ENCODE measurements around the gene TMC1. TPM values are rescaled to one million over a fixed set of nuclear protein-coding genes. Genes with fewer than 3 reads are reported as not detected.

The TMC1 gene
- total RNA-seq, 4 donors from 2014 or later: 0.32 TPM; not detected in 3

DNA sequence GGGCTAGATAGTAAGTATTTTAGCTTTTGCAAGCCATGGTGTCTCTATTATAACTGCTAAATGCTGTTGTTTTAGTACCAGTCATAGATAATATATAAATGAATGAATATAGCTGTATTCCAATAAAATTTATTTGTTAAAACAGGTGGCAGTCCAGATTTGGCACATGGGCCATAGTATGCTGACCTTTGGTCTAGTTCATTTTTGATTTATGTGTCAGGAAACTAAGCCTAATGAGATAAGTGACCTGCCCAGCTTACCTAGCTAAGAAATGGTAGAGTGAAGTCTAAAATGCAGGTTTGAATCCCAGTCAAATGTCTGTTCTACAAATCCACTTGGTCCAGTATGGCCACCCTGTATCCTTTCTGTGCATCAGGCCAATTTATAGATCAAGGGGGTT, 292.1 kb downstream of the TMC1 start:
- no peaks in the 10 kb centered on the region for H3K27me3 ChIP-seq
- DNase-seq: no peak
- in situ Hi-C loops (cut with MboI; ENCODE audit: low pct_ligation_motif_present in 1 of 4, low pct_unique_long_range_greater_than_20kb in 1 of 4, low sequenced_read_pairs in 3 of 4): loop anchor here in 2 of 4 donors (25.0 kb wide), 3 partner anchors 201 to 776 kb away; no protein-coding TSS in a partner anchor
- H3K27ac ChIP-seq: no peak overlapping the region
- H3K4me1 ChIP-seq: peaks cover 0 to 14% (median 2%) of the 10 kb centered on the region in 4 donors
- intact Hi-C loops (cut with DNase I; ENCODE audit: low total_unique reads): no loop called here
- no peaks in the 10 kb centered on the region for H3K9me3 ChIP-seq
- H3K4me3 ChIP-seq: no peak overlapping the region
- TF ChIP-seq POLR2A (IDR thresholded peaks at IDR 0.05) (no peak), POLR2AphosphoS5 (IDR thresholded peaks at IDR 0.05) (no peak), EP300 (IDR thresholded peaks at IDR 0.05; ENCODE audit: low read depth) (no peak)
- TF ChIP-seq, protein P1, sequence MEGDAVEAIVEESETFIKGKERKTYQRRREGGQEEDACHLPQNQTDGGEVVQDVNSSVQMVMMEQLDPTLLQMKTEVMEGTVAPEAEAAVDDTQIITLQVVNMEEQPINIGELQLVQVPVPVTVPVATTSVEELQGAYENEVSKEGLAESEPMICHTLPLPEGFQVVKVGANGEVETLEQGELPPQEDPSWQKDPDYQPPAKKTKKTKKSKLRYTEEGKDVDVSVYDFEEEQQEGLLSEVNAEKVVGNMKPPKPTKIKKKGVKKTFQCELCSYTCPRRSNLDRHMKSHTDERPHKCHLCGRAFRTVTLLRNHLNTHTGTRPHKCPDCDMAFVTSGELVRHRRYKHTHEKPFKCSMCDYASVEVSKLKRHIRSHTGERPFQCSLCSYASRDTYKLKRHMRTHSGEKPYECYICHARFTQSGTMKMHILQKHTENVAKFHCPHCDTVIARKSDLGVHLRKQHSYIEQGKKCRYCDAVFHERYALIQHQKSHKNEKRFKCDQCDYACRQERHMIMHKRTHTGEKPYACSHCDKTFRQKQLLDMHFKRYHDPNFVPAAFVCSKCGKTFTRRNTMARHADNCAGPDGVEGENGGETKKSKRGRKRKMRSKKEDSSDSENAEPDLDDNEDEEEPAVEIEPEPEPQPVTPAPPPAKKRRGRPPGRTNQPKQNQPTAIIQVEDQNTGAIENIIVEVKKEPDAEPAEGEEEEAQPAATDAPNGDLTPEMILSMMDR (IDR thresholded peaks at IDR 0.05): no peak
- H3K36me3 ChIP-seq: no peaks in the 10 kb centered on the region

DNA sequence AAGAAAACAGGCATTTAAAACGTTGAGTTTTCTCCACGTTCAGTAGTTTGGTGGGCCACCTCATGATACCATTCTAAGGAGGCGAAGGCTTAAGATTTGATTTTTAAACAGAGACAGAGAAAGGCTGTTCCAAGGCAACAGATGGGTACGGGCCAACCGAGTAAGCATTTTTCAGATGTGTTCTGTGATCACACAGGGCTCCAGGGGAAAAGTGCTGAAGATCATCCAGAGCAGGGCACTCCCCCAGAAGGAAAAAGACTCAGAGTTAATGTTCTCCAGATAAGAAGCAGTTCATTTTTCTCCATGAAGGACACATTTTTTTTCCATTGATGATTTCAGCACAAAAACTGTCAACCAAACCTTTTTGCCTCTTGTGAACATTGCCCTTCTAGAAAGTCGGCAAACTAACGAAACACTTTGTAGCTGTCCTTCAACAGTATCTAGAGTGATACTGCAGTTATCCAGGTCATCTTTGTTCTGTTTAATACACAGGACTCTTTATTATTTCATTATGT, 292.7 kb downstream of the TMC1 start:
- H3K36me3 ChIP-seq: no peaks in the 10 kb centered on the region
- H3K27ac ChIP-seq: no peak overlapping the region
- intact Hi-C loops (cut with DNase I; ENCODE audit: low total_unique reads): no loop called here
- WGBS, 2 donors (ENCODE audit: low coverage in 1 of 2): 81 to 89% methylated on average over 4 to 7 of the region's 7 CpGs
- DNase-seq: no peak
- in situ Hi-C loops (cut with MboI; ENCODE audit: low pct_ligation_motif_present in 1 of 4, low pct_unique_long_range_greater_than_20kb in 1 of 4, low sequenced_read_pairs in 3 of 4): loop anchor here in 2 of 4 donors (25.0 kb wide), 3 partner anchors 202 to 777 kb away; no protein-coding TSS in a partner anchor
- TF ChIP-seq POLR2AphosphoS5 (IDR thresholded peaks at IDR 0.05) (no peak), EP300 (IDR thresholded peaks at IDR 0.05; ENCODE audit: low read depth) (no peak), POLR2A (IDR thresholded peaks at IDR 0.05) (no peak)
- TF ChIP-seq, protein P1 (IDR thresholded peaks at IDR 0.05): no peak
- no peaks in the 10 kb centered on the region for H3K27me3 ChIP-seq
- H3K4me3 ChIP-seq: no peak overlapping the region
- H3K4me1 ChIP-seq: peaks cover 0 to 14% (median 2%) of the 10 kb centered on the region in 4 donors
- H3K9me3 ChIP-seq: no peaks in the 10 kb centered on the region

DNA sequence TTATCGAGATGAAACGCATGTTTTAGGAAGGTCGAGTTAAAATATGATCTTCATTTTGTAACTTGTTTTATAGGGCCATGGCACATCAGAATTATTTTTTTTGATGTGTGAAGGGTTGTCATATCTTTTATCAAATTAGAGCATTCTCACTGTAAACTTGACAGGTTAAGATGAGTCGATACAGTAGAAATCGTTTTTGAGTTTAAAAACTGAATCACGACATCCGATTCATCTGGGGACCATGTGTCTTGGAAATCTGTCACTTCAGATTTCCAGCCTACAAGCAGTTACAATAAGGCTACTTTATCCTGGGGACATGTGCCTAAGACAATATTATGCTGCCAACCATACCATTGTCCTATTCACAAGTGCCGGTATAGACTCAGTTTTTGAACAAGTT, 295.3 kb downstream of the TMC1 start:
- in situ Hi-C loops (cut with MboI; ENCODE audit: low pct_ligation_motif_present in 1 of 4, low pct_unique_long_range_greater_than_20kb in 1 of 4, low sequenced_read_pairs in 3 of 4) (loop anchor here in 2 of 4 donors (25.0 kb wide), 3 partner anchors 204 to 779 kb away; no protein-coding TSS in a partner anchor), intact Hi-C loops (cut with DNase I; ENCODE audit: low total_unique reads) (no loop called here)
- no peak for TF ChIP-seq EP300 (IDR thresholded peaks at IDR 0.05; ENCODE audit: low read depth)
- TF ChIP-seq POLR2A (IDR thresholded peaks at IDR 0.05): no peak
- no peak for TF ChIP-seq POLR2AphosphoS5 (IDR thresholded peaks at IDR 0.05)
- TF ChIP-seq, protein P1 (IDR thresholded peaks at IDR 0.05): no peak
- Histone ChIP-seq H3K4me1 (peaks cover 0 to 14% (median 2%) of the 10 kb centered on the region in 4 donors), H3K27ac (no peak overlapping the region), H3K36me3 (no peaks in the 10 kb centered on the region), H3K4me3 (no peak overlapping the region), H3K27me3 (no peaks in the 10 kb centered on the region), H3K9me3 (no peaks in the 10 kb centered on the region)
- DNase-seq: no peak
- 92 to 97% methylated on average over 5 to 8 of the region's 8 CpGs for WGBS, 2 donors (ENCODE audit: low coverage in 1 of 2)

DNA sequence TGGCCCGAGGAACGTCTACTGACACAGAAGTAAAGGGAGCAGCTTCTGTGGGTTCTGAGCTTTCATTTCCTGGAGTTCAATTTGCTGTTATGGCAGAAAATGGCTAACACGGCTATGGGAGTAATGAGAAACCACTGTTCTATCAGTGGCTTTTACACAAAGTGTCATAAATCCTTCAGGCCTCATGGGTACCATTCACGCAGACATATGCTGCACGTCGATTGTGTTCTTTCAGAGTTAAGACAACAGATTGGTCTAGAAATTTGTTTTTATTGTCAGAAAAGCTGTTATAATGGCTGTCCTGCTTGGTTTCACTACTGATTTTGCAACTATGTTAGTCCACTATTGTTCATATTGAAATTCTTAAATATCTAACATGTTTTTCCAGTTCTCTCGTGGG, 296.0 kb downstream of the TMC1 start:
- H3K27ac ChIP-seq: no peak overlapping the region
- intact Hi-C loops (cut with DNase I; ENCODE audit: low total_unique reads): no loop called here
- no peaks in the 10 kb centered on the region for H3K27me3 ChIP-seq
- in situ Hi-C loops (cut with MboI; ENCODE audit: low pct_ligation_motif_present in 1 of 4, low pct_unique_long_range_greater_than_20kb in 1 of 4, low sequenced_read_pairs in 3 of 4): loop anchor here in 2 of 4 donors (25.0 kb wide), 3 partner anchors 205 to 780 kb away; no protein-coding TSS in a partner anchor
- no peaks in the 10 kb centered on the region for H3K9me3 ChIP-seq
- H3K4me1 ChIP-seq: peaks cover 0 to 17% (median 2%) of the 10 kb centered on the region in 4 donors
- no peak overlapping the region for H3K4me3 ChIP-seq
- no peak for TF ChIP-seq POLR2A (IDR thresholded peaks at IDR 0.05)
- no peak for TF ChIP-seq POLR2AphosphoS5 (IDR thresholded peaks at IDR 0.05)
- TF ChIP-seq, protein P1 (IDR thresholded peaks at IDR 0.05): no peak
- no peak for TF ChIP-seq EP300 (IDR thresholded peaks at IDR 0.05; ENCODE audit: low read depth)
- no peak for DNase-seq
- WGBS, 2 donors (ENCODE audit: low coverage in 1 of 2): 74 to 80% methylated on average over 7 of the region's 7 CpGs
- no peaks in the 10 kb centered on the region for H3K36me3 ChIP-seq

Data from transverse colon (tissue), 4 donors.